Right lobe of liver (tissue), 4 donors: ENCODE data around the gene GLIPR1.

Experiments
- CTCF ChIP-seq, 4 donors: fragments of 200-600 bp in 3 of 4; fragments of 450-650 bp in 1 of 4; IDR thresholded peaks; one replicate each; pipeline versions ENCODE4 v1.5.1 to v1.8.0; 2016 to 2022; ENCODE audit warnings: antibody characterized with exemption in 4 of 4, mild to moderate bottlenecking in 2 of 4
- POLR2A ChIP-seq: fragments of 450-650 bp; IDR thresholded peaks from one replicate; pipeline ENCODE4 v1.6.1; 2017; ENCODE audit warnings: antibody characterized with exemption, mild to moderate bottlenecking
- donor health status: DM: no; HTN: no; CAD: no.
- donor health status: DM: no; HTN: no; CAD: no.
- donor health status: DM: no; HTN: yes; CAD: no.

DNA sequence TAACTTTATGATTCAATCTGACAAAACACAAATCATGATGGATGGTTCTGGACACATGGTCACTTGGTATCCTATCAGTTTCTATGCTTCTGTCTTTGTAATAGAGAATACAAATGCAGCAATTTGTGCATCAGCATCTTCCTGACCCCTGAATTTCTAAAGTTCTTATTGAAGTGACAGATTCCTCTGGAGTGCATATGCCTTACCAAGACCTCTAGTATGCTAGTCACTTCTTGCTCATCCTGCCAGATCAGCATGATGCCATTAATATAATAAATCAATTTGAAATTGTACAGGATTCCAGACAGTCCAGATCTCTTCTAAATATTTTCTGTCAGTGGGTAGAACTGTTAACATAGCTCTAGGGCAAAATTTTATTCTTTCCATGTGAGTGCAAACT is 40.6 kb upstream of the GLIPR1 start:
- TF ChIP-seq CTCF (IDR thresholded peaks at IDR 0.05) (no peak), POLR2A (no peak)
